ENCODE results near the gene KLHDC7B. TPM values are rescaled to one million over a fixed set of nuclear protein-coding genes. Genes with fewer than 3 reads are reported as not detected.
"Not testable (repeated sequence)": the region's sequence is repeated elsewhere in the genome, so short reads cannot be mapped to it uniquely, and the experiment has no call there.

The KLHDC7B gene
- total RNA-seq, 2 donors from 2014 or later, result 0.15 TPM; not detected in 1

DNA sequence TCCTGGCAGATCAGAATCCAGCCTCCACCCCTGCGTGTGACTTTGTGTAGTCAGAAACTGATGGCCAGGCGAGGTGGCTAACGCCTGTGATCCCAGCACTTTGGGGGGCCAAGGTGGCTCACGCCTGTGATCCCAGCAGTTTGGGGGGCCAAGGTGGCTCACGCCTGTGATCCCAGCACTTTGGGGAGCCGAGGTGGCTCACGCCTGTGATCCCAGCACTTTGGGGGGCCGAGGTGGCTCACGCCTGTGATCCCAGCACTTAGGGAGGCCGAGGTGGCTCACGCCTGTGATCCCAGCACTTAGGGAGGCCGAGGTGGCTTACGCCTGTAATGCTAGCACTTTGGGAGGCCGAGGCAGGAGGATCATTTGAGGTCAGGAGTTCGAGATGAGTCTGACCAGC lies 32.5 kb upstream of the KLHDC7B start:
- ATAC-seq (no peak), DNase-seq (no peak)
- intact Hi-C loops (cut with DNase I), result no loop called here

DNA sequence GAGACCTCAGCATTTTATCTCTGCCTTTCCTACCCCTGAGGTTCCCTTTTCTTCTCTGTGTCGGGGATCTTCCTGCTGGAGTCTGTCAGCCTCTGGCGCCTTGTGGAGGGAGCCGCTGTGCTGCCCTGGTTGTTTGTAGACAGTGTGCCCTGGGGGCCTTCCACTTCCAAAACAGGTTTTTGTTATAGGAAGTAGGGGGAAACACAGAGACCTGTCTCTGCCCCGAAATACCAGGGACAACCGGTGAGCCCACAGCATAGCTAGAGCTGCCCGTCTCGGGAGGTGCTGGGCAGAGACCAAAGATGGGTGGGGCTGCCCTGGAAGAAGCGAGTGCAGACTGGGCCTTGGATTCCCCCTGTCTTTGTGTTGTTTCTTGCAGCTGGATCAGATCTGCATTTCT lies 29.6 kb upstream of the KLHDC7B start:
- no peak for DNase-seq
- ATAC-seq, result no peak
- intact Hi-C loops (cut with DNase I), result no loop called here

- ATAC-seq (no peak), DNase-seq (no peak)
- intact Hi-C loops (cut with DNase I), result no loop called here
Observed at GRCh38 chr22:50516891-50517290, 28.8 kb upstream of the KLHDC7B start.

DNA sequence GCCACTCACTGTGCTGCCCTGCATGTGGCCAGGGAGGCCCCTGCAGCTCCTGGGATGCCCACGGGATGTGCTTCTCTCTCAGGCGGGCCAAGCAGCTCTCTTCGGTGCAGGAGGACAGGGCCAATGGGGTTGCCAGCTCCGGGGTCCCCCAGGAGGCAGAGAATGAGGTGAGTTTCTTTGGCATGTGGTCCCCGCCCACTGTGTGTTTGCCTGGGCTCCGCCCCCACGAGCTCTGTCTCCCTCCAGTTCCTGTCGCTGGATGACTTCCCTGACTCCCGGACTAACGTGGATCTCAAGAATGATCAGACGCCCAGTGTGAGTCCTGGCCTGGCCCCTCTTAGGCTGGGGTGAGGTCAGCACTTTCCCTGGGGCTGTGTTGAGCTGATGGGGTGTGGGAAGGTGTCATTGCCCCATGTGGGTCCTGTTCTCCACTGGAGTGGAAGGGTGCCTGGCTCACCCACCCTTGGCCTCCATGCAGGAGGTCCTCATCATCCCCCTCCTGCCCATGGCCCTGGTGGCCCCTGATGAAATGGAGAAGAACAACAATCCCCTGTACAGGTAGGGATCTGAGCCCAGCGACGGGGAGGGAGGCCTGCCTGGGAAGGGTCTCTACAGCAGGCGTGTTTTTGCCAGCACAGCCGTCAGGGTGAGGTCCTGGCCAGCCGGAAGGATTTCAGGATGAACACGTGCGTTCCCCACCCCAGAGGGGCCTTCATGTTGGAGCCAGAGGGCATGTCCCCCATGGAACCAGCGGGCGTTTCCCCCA lies 28.0 kb upstream of the KLHDC7B start:
- intact Hi-C loops (cut with DNase I), result no loop called here
- no peak for ATAC-seq
- no peak for DNase-seq

GRCh38 chr22:50518606-50519005 lies 27.1 kb upstream of the KLHDC7B start:
- intact Hi-C loops (cut with DNase I), result no loop called here
- DNase-seq (no peak), ATAC-seq (no peak)

- DNase-seq (no peak), ATAC-seq (no peak)
- intact Hi-C loops (cut with DNase I), result no loop called here
Observed at GRCh38 chr22:50519151-50519550, 26.5 kb upstream of the KLHDC7B start.

GRCh38 chr22:50520184-50520583 lies 25.5 kb upstream of the KLHDC7B start:
- ATAC-seq; intact Hi-C loops (cut with DNase I): not testable (repeated sequence)

DNA sequence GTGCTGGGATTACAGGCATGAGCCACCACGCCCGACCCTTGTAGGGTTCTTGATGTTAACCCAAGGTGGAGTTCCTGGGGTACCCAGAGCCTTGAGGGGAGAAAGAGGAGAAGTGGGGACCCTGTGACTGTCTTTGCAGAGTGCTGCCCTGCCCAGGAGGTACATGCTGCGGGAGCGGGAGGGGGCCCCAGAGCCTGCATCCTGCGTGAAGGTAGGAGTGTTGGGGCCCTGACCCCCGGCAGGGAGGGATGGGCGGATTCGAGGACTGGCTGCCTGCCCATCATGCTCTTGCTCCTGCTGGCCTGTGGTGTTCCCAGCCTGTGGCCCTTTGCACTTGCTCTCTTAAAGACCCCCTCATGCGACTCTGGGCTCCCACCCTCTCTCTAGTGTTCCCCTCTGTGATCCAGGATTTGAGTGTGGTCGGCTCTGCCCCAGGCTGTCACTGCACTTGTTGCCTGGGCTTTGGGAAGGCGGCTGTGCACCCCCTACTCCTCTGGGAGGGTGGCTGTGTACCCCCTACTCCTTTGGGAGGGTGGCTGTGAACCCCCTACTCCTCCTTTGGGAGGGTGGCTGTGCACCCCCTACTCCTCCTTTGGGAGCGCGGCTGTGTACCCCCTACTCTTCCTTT lies 24.8 kb upstream of the KLHDC7B start:
- DNase-seq, result no peak
- no peak for ATAC-seq
- intact Hi-C loops (cut with DNase I), result no loop called here

More at GRCh38 chr22:50520184-50520583, 25.5 kb upstream of the KLHDC7B start:
- not testable (repeated sequence) for DNase-seq

DNA sequence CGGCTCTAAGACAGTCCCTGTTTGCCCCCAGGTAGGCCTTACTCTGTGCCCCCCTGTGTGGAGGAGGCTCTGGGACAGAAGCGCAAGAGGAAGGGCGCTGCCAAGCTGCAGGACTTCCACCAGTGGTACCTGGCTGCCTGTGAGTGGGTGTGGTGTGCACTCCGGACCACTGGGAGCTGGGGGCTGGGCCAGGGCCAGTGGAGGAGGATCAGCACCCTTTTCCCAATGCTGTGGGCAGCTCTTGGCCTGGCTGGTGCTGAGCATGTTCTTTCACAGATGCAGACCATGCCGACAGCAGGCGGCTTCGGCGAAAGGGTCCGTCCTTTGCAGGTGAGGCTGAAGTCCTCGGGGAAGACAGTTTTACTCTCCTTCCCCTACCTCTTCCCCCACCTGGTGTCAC lies 24.0 kb upstream of the KLHDC7B start:
- DNase-seq (no peak), ATAC-seq (no peak)
- intact Hi-C loops (cut with DNase I), result no loop called here

DNA sequence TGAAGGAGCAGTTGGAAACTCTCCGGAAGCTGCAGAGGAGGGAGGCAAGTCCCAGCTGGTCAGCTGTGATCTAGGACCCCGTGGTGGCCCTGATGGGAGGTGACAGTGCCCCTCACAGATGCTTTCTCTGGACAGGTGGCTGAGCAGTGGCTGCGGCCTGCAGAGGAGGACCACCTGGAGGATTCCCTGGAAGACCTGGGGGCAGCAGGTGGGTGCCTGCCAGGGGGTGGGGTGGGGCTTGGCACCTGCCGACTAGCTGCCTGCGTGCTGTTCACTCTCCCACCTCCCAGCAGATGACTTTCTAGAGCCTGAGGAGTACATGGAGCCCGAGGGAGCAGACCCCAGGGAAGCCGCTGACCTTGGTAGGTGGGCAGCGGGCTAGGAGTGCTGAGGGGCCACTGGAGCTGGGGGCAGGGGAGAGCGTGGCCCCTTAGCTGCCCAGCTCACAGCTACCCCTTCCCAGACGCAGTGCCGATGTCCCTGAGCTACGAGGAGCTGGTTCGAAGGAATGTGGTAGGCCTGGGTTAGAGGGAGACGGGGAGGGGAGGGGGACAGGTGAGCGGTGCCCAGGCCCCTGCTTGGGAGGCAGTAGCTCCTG lies 23.4 kb upstream of the KLHDC7B start:
- DNase-seq (no peak), ATAC-seq (no peak)
- intact Hi-C loops (cut with DNase I), result no loop called here

DNA sequence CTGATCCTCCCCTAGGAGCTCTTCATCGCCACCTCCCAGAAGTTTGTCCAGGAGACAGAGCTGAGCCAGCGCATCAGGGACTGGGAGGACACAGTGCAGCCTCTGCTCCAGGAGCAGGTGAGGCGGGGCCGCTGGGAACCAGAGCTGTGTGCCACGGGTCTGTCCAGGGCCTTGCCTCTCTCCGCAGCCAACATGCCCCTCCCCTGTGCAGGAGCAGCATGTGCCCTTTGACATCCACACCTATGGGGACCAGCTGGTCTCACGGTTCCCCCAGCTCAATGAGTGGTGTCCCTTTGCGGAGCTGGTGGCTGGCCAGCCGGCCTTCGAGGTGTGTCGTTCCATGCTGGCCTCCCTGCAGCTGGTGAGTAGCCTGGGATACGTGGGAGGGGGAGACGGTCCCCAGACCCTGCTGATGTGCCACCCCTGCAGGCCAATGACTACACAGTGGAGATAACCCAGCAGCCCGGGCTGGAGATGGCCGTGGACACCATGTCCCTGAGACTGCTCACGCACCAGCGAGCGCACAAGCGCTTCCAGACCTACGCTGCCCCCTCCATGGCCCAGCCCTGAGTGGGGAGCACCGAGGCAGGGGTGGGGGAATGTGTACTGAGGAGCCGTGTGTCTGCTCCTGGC lies 22.8 kb upstream of the KLHDC7B start:
- ATAC-seq, result no peak
- intact Hi-C loops (cut with DNase I), result no loop called here
- peak; percentile 26 for DNase-seq

- intact Hi-C loops (cut with DNase I), result no loop called here
- DNase-seq (no peak), ATAC-seq (no peak)
Observed at GRCh38 chr22:50523458-50523805, 22.3 kb upstream of the KLHDC7B start.

GRCh38 chr22:50523806-50524675 lies 21.7 kb upstream of the KLHDC7B start:
- ATAC-seq (no peak), DNase-seq (no peak)
- intact Hi-C loops (cut with DNase I), result loop anchor here in 1 of 2 donors (2.0 kb wide), 1 partner anchor 39 kb away; the partner anchor contains the start of gene SYCE3

- ATAC-seq, result no peak
- intact Hi-C loops (cut with DNase I), result loop anchor here in 1 of 2 donors (2.0 kb wide), 1 partner anchor 38 kb away; the partner anchor contains the start of gene SYCE3
Observed at GRCh38 chr22:50524676-50525103, 21.0 kb upstream of the KLHDC7B start.

DNA sequence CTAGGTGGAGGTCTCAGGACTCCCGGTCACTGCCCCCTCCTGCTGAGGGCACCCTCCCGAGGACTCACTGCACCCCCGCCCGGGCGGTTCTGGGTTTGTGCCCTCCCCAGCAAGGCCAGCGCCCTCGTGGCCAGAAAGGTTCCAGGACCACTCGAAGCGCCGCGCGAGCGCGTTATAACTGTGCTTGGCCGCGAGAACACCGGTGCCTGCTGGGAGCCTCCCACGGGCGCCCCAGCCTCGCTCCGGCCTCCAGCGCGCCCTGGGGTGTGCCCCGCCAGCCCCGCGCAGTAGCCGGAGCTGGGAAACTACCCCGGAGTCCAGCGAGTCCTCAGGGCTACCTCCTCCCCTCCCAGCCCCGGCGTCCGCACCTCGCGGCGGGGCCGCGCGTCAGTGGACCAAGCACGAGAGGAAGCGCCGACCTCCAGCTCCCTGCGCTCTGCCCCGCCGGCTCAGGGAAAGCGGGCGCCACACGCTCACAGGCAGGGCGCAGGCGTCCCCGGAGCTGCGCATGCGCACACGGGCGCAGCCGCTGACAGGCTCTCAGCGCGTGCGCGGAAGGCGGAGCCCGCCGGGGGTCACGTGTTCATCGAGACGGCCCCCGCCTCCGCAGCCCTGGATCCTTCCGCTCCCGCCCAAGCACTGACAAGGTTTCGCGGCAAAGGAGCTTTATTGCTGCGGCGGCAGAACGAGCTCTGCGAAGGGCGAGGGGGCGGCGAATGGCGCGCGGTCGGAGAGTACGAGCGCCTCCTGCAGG lies 20.4 kb upstream of the KLHDC7B start, which contains the start of gene SCO2:
TSS of gene SCO2 (minus strand) at position 495 of the 754 bp plus-strand sequence. CDS start 1,187 bp downstream, outside the sequence.
- peak; percentile 97 for DNase-seq
- peak; percentile 58 to 77 for ATAC-seq
- intact Hi-C loops (cut with DNase I), result loop anchor here in 1 of 2 donors (2.0 kb wide), 1 partner anchor 38 kb away; the partner anchor contains the start of gene SYCE3

More at GRCh38 chr22:50524676-50525103, 21.0 kb upstream of the KLHDC7B start:
- no peak for DNase-seq

DNA sequence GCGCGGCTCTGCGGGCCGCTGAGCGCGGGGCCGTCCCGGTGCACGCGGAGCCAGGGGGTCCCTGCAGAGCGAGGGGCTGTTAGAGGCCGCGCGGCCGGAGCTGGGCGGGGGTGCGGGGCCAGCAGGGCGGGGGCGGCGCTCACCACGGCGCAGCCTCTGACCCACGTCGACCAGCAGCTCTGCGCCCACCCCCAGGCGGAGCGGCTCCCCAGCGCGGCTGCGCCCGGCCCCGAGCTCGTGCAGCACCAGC lies 19.9 kb upstream of the KLHDC7B start:
- ATAC-seq (no peak), DNase-seq (no peak)
- intact Hi-C loops (cut with DNase I), result loop anchor here in 1 of 2 donors (2.0 kb wide), 1 partner anchor 37 kb away; the partner anchor contains the start of gene SYCE3

DNA sequence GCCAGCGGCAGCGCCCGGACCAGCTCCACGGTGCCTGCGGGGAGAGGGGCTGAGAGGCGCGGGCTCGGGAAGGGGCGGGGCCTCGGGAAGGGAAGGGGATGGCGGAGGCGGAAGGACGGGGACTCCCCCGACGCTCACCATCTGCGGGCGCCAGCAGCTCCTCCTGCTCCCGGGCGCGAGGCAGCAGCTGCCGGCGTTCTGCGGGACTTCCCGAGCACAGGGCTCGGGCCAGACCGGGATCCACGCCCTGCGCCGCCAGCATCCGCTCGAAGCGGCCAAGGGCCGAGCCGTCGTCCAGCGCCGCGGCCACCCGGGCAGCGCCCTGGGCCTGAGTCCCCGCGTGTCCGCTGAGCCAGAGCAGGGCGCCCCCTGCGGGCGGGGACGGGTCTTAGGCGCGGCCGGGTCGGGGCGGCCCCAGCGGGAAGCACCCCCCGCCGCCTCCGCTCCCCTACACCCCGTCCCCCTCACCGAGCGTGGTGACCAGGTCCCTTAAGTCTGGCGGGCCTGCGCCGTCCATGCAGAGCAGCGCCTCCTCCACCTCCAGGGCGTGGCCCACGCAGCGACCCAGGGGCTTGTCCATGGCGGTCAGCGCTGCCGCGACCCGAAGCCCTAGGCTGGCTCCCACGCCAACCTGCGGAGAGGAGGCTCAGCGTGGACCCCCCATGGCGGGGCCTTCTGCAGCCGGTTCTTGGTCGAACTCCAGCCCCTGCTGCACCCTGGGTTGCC lies 19.4 kb upstream of the KLHDC7B start:
- DNase-seq, result peak; percentile 85
- intact Hi-C loops (cut with DNase I), result no loop called here
- ATAC-seq, result peak; percentile 24 to 43

All from left cardiac atrium (tissue), 4 donors.